Measurements from ENCODE around the gene LRFN4. TPM values are rescaled to one million over a fixed set of nuclear protein-coding genes. Genes with fewer than 3 reads are reported as not detected.

The LRFN4 gene
- total and polyA plus RNA-seq, 2 of the 8 experiments (the other 6 are each of a cell fraction or from before 2014, with no cell fraction given) = 49.8 to 64.3 TPM

DNA sequence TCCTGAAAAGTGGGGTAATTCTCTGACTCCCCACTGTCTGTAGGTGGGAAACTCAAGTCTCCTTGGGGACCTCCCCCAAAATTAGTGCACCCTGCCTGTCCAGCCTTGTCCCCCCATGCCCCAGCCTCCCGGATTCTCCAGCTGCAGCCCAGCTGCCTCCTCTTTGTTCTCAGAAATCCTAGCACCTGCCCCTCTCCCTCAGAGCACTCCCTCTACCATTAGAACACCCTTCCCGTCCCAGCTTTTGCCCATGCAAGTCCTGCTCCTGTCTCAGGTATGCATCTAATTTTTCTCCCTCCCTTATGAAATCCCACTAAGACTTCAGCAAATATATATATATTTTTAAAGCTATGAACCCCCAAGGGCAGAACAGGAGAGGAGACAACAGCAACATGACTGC, 37.3 kb downstream of the LRFN4 start (continued):
- no peak for TF ChIP-seq RNF2 (IDR thresholded peaks at IDR 0.05; ENCODE audit: borderline replicate concordance, low read depth, low read length, missing control alignments, poor library complexity, severe bottlenecking)
- no peak for TF ChIP-seq CHD7 (IDR thresholded peaks at IDR 0.05; ENCODE audit: insufficient replicate concordance, low read length)

Data from H1 (cell line).